Calu3 (cell line): Measurements from ENCODE around the gene HADHB. TPM values are rescaled to one million over a fixed set of nuclear protein-coding genes. Genes with fewer than 3 reads are reported as not detected.

Experiments used
- BruUV-seq: library from RNA; stranded (reverse); fragments of 400-500 nt; replicated peaks from 2 replicates; lab custom pipeline; 2021; lab: Mats Ljungman, UMichigan
- CTCF ChIA-PET: fragments of 300-600 bp; sonication (Branson Sonifier 250); formaldehyde crosslinking; loops from one replicate; lab custom pipeline; 2022; ENCODE audit warnings: antibody characterized with exemption; lab: Charles Lee
- DNase-seq: peaks from one replicate; pipeline ENCODE4 v3.0.0; 2022
- H3K27ac Mint-ChIP-seq: one replicate; pipeline ENCODE4 v1.8.0; 2022; ENCODE audit warnings: mixed read lengths; ENCODE audit not compliant: unreplicated experiment
- H3K27me3 Mint-ChIP-seq: one replicate; pipeline ENCODE4 v1.8.0; 2022; ENCODE audit warnings: mixed read lengths; ENCODE audit not compliant: unreplicated experiment
- H3K36me3 Mint-ChIP-seq: one replicate; pipeline ENCODE4 v1.8.0; 2022; ENCODE audit warnings: mild to moderate bottlenecking, moderate library complexity, mixed read lengths; ENCODE audit not compliant: insufficient read depth, unreplicated experiment
- H3K4me1 Mint-ChIP-seq: one replicate; pipeline ENCODE4 v1.8.0; 2022; ENCODE audit warnings: mild to moderate bottlenecking, low read depth, mixed read lengths; ENCODE audit not compliant: unreplicated experiment
- H3K4me3 Mint-ChIP-seq: one replicate; pipeline ENCODE4 v1.8.0; 2022; ENCODE audit warnings: mild to moderate bottlenecking, low read depth, moderate library complexity, mixed read lengths; ENCODE audit not compliant: unreplicated experiment
- H3K9me3 Mint-ChIP-seq: one replicate; pipeline ENCODE4 v1.8.0; 2022; ENCODE audit warnings: low read depth, mixed read lengths; ENCODE audit not compliant: unreplicated experiment
- CTCF ChIP-seq: fragments of 200-600 bp; IDR thresholded peaks from one replicate; pipeline ENCODE4 v1.8.0; 2022; ENCODE audit warnings: antibody characterized with exemption; ENCODE audit not compliant: unreplicated experiment
- intact Hi-C: fragments of 100-400 bp; cut with micrococcal nuclease; formaldehyde crosslinking; loops from one replicate; pipeline ENCODE4 v1.10.0; 2022; ENCODE audit not compliant: unreplicated experiment
- total RNA-seq: library from RNA; stranded (reverse); gene quantifications from 2 replicates; pipeline ENCODE4 v1.2.3, GENCODE V29; 2022

The HADHB gene
- total RNA-seq, 1 experiment from 2014 or later: 84.4 TPM

- Mint-ChIP-seq H3K27ac (no peak overlapping the region), H3K9me3 (no peaks in the 10 kb centered on the region), H3K4me1 (no peaks in the 10 kb centered on the region), H3K27me3 (peaks cover 47% of the 10 kb centered on the region), H3K4me3 (no peak overlapping the region), H3K36me3 (no peaks in the 10 kb centered on the region)
- intact Hi-C loops: no loop called here
- TF ChIP-seq CTCF: no peak
- CTCF ChIA-PET: interaction anchor here (0.5 kb wide), 1 partner anchor 73 kb away, joined by 3 read pairs; no protein-coding TSS in a partner anchor
- BruUV-seq: no TSS peak
- no peak for DNase-seq
These were observed 69.5 kb downstream of the HADHB start for GRCh38 chr2:26314243-26314642.

- peak; percentile 47 for DNase-seq
- H3K9me3 Mint-ChIP-seq: no peaks in the 10 kb centered on the region
- peaks cover 47% of the 10 kb centered on the region for H3K27me3 Mint-ChIP-seq
- CTCF ChIA-PET: no interaction called here
- no peak overlapping the region for H3K4me3 Mint-ChIP-seq
- H3K4me1 Mint-ChIP-seq: no peaks in the 10 kb centered on the region
- TF ChIP-seq CTCF: peak; percentile 35
- intact Hi-C loops: loop anchor here (2.0 to 5.0 kb wide), 2 partner anchors 75 to 151 kb away; no protein-coding TSS in a partner anchor
- BruUV-seq: no TSS peak
- no peaks in the 10 kb centered on the region for H3K36me3 Mint-ChIP-seq
- H3K27ac Mint-ChIP-seq: no peak overlapping the region
These were observed 71.3 kb downstream of the HADHB start for GRCh38 chr2:26316041-26316440.

GRCh38 chr2:26316845-26317244, 72.1 kb downstream of the HADHB start:
- Mint-ChIP-seq H3K36me3 (no peaks in the 10 kb centered on the region), H3K4me1 (no peaks in the 10 kb centered on the region), H3K4me3 (no peak overlapping the region), H3K27me3 (peaks cover 47% of the 10 kb centered on the region), H3K27ac (no peak overlapping the region), H3K9me3 (no peaks in the 10 kb centered on the region)
- no peak for TF ChIP-seq CTCF
- BruUV-seq: no TSS peak
- intact Hi-C loops: loop anchor here (2.0 to 5.0 kb wide), 2 partner anchors 74 to 150 kb away; no protein-coding TSS in a partner anchor
- DNase-seq: no peak
- CTCF ChIA-PET: interaction anchor here (0.7 kb wide), 1 partner anchor 145 kb away, joined by 3 read pairs; no protein-coding TSS in a partner anchor

GRCh38 chr2:26317377-26318105, 72.8 kb downstream of the HADHB start:
- BruUV-seq: no TSS peak
- Mint-ChIP-seq H3K36me3 (no peaks in the 10 kb centered on the region), H3K4me3 (no peak overlapping the region), H3K27me3 (peaks cover 47% of the 10 kb centered on the region), H3K4me1 (no peaks in the 10 kb centered on the region), H3K27ac (no peak overlapping the region), H3K9me3 (no peaks in the 10 kb centered on the region)
- CTCF ChIA-PET: no interaction called here
- TF ChIP-seq CTCF: no peak
- intact Hi-C loops: loop anchor here (2.0 to 5.0 kb wide), 2 partner anchors 73 to 150 kb away; no protein-coding TSS in a partner anchor
- DNase-seq: no peak
